ENCODE data around the gene ACTN2. TPM values are rescaled to one million over a fixed set of nuclear protein-coding genes. Genes with fewer than 3 reads are reported as not detected.
"Not testable (repeated sequence)": the region's sequence is repeated elsewhere in the genome, so short reads cannot be mapped to it uniquely, and the experiment has no call there.

The ACTN2 gene
- 1,156 TPM for total RNA-seq

DNA sequence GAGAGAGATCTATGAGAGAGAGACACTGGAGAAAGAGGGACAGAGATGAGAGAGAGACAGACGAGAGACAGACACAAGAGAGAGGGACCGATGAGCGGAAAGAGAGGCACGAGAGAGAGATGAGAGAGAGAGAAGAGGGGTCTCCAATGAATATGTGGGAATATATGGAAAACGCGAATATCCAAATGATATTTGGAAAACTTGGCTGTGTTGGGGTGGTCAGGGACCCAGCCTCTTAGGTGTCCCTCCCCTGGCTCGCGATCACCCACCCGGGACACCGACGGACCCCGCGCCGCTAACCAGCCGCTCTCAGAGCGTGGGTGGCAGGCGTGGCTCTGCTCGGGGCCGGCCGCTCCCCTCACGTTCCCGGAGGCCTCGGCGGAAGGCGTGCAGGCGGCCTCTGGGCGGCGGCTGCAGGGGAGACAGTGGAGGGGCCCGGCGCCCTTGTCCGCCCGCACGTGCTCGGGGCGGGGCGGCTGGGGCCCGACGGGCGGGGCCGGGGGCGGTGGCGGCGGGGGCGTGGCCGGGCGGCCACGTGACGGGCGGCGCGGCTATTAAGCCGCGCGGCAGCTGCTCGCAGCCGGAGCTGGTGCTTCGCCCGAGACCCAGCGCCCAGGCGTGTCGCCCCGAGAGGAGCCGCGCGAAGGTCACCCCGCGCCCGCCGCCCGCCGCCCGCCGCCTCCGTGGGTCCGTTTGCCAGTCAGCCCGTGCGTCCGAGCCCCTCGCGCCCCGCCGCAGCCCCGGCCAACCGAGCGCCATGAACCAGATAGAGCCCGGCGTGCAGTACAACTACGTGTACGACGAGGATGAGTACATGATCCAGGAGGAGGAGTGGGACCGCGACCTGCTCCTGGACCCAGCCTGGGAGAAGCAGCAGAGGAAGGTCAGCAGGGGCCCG is at the start of gene ACTN2:
Gene ACTN2 (plus strand): TSS at position 583 of the 898 bp plus-strand sequence. CDS start 175 bp downstream, at position 758.
- DNase-seq, result peak; percentile 86

DNA sequence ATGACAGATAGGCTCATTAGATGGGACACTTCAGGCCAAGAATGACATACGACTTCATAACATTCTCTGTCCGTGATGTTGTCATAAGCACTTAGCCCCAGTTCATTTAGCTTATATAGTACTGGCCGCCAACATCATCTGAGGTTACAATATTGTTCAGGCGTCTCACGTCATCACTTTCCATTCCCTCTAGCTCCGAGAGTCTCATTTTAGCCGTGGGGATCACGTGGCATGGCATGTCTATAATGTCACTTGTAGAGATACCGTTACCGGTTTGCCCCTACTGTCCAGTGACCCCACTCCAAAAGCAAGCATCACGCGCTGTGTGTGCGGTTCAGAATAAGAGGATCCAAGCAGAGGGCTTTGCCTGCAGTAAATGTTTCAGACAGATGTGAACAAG is 47.4 kb upstream of the ACTN2 start:
- peak; percentile 78 for DNase-seq

DNA sequence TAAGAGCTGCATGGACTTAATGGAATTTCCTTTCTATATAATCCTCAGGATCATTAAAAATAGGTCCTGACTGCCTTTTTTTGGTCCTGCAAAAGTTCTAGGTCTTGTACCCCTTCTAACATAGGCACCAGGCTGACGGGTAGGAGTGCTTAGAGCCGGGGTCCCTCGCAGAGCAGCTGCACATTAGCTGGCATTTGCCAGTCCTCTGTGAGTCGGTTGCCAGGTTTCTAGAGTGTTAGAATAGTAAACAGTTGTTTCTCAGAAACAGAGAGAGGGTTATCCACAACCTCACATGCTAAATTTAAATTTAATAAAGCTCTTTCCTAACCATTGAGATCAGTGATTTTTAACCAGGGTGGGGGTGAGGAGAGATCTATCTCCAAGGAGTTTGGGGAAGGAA is 46.6 kb upstream of the ACTN2 start:
- DNase-seq, result peak; percentile 89

DNA sequence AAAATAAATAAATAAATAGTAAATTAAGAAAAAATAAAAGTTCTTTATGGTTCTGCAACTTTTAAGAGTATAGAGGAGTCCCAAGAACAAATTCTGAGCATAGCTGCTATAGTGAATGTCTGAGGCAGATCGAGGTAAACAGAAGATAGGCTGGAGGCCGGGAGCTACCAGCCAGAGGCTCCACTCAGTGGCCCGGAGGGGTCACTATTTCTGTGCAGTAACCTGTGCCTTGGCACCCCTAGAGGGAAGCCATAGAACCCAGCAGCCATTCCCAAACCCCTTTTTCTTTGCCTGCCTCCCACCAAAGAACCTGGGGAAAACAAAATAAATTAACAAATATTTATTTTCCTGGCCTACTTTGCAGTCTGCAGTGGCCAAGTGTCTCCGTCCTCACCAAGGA is 43.5 kb upstream of the ACTN2 start:
- no peak for DNase-seq

DNA sequence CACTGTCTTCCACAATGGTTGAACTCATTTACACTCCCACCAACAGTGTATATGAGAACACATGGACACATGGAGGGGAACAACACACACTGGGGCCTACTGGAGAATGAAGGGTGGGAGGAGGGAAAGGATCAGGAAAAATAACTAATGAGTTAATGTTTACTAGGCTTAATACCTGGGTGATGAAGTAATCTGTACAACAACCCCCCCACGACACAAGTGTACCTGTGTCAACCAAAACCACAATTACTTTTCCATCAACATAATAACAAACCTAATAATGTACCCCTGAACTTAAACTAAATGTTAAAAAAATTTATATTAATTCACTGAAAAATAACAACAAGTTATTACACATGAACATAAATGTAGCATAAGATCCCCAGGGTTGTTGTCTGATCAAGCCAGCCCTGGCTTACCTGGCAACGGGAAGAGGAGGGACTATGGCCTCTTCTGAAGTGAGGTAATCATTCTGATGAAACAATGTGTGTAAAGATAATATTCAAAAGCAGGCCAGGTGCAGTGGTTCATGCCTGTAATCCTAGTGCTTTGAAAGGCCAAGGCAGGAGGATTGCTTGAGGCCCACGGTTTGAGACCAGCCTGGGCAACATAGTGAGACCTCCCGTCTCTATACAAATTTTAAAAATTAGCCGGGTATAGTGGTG is 41.2 kb upstream of the ACTN2 start:
- DNase-seq, result no peak

DNA sequence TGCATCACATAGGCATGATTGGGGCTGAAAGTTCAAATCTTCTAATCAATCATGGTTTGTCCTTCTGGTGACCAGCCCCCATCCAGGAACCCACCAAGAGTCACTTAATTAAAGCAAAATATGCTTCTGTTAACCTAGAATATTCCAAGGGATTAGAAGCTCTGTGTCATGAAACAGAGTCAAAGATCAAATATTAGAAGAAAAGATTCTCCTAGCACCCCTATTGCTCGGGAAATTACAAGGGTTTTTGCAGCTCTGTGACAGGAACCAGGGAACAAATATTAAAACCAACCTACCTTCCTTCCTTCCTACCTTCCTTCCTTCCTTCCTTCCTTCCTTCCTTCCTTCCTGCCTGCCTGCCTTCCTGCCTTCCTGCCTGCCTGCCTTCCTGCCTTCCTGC is 31.8 kb upstream of the ACTN2 start:
- no peak for DNase-seq

DNA sequence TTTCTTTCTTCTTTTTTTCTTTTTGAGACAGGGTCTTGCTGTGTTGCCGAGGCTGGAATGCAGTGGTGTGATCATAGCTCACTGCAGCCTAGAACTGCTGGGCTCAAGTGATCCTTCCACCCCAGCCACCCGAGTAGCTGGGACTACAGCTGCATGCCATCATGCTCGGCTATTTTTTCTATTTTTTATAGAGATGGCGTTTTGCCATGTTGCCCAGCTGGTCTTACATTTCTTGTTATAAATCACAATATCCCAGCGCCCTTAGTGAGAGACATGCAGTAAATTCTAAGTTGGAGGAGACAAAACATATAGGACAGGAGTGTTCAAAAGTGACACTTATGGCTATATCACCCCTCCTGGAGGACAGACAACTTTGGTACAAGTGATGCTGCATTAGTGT is 31.3 kb upstream of the ACTN2 start:
- DNase-seq, result peak; percentile 83

DNA sequence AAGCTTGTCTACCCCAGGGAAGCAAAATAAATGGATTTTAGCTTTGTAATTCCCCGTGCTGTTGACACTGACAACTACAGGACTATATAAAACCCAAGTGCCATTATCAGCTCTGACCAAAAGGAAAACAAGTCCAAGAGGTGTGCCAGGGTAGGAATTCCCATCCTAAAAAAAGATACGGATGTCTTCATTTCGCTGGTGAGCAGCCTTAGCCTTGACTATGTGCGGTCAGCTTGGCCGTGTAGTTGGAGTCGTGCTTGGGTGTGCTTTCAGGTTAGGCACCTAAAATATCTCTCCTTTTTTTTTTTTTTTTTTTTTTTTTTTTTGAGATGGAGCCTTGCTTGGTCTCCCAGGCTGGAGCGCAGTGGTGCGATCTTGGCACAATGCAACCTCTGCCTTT is 28.9 kb upstream of the ACTN2 start:
- DNase-seq, result no peak

DNA sequence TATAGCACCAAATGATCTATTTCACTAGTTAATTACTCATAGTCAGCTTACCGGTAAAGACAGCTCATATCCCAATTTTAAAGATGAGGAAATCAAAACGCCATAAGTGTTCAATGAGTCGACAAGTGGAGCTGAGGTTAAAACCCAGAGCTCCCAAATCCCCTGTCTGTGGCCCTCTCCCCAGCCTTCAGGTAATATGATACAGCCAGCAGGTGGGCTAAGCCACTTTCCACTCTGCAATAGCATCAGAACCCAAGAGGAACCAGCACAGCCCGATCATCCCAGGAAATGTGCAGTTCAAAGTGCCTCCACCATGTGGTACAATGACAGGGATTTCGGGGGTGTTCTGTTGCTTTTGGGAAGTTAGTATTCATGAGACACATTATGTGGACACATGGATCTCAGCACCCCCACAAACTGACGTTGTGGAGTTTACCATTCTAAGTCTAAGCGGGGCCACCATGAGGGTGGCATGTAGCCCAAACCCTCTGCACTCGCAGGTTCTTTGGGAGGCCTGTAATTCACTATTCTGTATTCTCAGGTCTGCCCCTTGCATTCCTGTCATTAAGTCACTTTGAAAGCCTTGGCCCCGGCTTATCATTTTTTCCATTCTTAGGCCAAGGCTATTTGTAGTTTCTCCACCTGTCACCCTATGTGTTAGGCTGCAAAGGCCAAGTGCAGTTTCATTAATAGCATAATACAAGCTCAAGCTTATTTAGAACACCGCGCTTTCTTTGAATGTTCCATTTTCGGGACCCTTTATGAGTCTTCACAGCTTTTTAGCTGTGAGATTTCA is 26.3 kb upstream of the ACTN2 start:
- DNase-seq, result peak; percentile 72

DNA sequence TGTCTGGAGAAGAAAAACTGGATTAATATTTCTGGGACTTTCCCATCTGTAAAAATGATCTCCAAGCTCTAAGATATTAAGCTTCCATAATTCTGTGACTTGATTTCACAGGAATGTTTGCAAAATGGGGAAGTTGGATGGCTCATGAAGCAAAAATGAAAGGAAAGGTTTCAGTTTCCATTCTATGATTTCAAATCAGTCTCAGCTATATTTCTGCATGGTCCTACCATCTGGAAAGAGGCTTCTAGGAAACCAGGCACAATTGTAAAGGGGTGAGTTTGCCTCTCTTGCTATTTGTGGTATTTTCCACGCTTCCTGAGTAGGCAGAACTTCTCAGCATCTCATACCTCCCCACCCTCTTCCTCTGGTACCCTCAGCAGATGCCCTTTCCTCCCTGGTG is 22.4 kb upstream of the ACTN2 start:
- no peak for DNase-seq

DNA sequence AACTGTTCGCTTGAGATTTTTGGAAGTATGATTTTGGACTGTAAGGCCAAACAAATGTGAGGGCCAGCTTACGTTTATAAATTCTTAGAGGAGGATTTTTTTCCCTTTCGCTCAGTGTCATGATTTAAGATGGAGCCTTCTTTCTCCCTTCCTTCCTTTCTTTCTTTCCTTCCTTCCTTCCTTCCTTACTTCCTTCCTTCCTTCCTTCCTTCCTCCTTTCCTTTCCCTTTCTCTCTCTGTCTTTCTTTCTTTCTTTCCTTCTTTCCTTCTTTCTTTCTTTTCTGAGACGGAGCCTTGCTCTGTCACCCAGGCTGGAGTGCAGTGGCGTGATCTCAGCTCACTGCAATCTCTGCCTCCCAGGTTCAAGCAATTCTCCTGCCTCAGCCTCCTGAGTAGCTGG is 17.4 kb upstream of the ACTN2 start:
- not testable (repeated sequence) for DNase-seq

DNA sequence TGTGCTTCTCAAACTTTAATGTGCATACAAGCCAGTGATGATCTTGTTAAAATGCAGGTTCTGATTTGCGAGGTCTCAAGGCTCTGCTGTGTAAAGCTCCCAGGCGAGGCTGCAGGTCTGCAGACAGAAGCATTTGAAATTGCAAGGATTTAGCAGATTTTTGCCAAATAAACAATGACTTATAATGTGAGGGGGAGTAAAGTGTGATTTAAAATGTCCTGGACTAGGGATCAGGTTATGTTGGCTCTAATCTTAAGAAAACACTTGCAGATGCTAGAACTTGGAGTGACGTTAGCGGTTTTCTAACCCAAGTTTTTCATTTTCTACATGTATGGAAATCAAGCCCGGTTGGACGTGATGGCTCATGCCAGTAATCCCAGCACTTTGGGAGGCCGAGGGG is 16.2 kb upstream of the ACTN2 start:
- no peak for DNase-seq

DNA sequence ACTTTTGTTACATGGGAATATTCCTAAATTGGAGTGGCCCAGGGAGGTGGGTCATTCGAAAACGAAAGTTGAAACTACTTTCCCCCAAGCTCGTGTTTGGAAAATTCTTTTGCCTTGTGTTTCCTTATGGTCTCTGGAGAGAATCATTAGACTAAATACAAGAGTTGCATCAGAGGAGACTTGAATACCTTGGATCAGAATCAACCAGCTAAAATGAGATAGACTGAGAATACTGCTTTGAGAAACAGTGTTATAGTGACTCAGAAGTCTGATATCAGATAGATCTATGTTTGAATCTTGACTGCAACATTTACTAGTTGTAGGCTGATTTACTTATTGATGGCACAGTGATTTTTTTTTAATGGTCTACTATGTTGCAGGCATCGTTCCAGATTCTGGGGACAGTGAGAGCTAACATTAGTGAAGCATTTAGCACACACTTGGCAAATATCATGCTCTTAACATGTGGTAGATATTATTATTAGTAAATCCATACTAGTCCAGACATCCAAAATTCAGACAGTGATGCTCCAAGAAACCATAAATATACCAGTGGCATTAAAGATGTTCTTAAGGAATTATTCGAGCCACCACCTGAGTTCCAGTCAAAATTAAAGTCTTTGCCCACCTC is 12.9 kb upstream of the ACTN2 start:
- DNase-seq, result no peak

DNA sequence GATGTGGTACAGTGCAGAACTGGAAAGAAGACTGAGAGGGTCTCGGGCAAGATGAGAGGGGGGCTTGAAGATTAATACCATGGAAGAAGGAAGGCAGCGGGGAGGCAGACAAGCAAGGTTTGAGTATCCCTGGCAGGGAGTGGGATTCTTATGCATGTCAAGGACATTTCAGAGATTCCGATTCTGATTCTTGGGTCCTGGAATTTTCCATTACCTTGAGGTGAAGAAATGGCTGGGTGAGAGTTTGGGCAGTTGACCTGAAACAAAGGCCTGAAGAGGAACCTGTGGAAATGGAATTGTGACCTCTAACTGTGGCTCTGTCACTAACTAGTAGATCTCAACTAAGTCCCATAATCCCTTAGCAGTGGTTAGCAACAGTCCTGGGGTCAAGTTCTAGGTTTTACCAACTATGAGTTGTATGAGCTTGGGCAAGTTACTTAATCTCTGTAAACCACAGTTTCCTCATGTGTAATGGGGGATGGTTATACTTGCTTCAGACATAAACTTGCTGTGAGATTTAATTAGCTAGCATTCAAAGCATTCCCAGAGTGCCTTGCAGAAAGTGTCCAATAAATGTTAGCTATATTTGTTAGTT is 8.6 kb upstream of the ACTN2 start:
- no peak for DNase-seq

DNA sequence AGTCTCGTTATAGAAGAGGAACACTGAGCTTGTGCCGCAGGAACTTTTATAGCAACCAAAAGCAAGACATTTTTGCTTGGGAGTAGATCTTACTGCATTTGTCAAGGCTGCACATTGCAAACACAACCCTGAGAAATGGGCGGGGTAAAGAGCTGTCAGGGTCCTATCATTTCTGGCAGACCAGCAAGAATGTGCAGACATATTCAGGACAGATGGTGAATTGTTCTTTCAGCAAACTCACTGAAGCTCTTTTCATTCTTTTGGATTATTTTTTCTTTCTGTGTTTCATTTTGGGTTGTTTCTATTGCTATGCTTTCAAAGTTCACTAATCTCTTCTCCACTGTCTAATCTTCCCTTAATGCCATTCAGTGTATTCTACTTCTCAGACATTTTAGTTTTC is 5.1 kb upstream of the ACTN2 start:
- no peak for DNase-seq

DNA sequence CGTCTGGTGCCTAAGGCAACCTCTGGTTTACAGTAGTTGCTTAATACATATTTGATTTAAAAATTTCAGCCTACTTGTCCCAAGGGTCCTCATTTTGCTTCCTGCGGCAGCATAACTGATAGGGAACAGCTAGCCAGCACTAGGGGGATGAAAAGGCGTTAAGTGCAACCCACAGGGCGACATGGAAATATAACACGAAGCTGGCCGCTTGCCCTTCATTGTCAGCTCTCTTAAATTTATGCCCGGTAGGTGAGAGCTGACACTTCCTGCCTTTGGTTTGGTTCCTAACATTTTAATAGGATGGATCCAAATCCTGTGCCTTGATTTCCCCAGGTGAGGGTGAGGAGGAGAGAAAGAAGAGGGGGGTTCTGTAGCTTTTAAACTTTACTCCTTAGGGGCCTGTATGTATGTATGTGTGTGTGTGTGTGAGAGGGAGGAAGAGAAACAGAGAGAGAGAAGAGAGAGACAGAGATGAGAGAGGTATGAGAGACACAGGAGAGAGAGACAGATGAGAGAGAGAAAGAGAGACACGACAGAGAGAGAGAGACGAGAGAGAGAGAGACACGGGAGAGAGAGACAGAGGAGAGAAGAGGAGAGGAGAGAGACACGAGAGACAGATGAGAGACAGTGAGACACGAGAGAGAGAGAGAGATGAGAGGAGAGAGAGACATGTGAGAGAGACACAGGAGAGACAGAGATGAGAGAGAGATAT is 938 bp upstream of the ACTN2 start:
- no peak for DNase-seq

DNA sequence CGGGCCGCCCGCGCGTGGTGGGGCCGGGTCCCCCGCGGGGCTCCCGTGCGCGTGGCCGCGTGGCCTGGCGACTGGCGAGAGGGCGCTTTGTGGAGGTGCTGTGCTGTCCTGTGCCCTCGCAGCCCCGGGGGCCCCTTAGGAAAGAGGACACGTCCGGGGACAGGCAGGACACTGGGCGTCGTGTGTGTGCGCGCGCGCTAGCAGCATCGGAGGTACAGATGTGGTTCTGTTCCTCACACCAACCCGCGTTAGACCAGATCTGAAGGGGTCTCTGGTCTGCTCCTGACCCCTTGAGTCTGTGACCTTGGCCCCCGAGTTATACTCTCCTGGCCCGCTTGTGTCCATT is 489 bp downstream of the ACTN2 start:
- no peak for DNase-seq

DNA sequence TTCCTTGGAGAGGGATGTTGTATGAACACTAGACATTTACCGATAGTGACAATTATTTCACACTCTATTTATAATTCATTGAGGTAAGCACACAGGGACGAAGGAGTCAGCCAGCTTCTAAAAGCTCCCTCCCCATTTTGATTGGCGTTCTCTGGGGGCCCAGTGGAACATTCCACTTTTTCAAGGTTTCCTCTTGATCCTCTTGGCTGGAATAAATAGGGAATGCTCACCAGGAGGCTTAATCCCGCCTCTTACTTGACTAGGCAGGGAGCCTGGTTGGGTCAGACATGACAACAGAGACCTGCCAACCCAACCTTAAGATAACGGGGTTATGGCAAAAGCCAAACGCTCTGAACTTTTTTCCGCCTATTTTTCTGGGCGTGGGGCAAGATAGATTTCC is 974 bp downstream of the ACTN2 start:
- peak; percentile 49 for DNase-seq

DNA sequence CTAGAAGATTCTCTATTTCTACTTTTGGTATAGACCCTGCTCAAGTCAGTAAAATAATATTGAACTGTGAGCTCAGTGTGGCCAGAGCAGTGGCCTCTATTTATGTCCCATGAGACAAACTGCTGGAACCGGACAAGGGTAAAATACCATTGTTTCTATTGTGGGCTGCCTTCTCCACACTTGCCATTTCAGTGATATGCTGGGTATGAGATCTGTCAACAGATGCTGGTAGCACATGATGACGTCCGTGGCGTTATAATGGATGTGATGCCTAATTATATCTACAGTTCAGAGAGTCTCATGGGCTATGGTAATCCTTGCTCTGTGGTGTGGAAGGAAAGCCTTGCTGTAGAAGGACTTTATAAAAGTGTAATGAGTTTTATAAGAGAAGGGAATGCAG is 2.4 kb downstream of the ACTN2 start:
- peak; percentile 77 for DNase-seq

DNA sequence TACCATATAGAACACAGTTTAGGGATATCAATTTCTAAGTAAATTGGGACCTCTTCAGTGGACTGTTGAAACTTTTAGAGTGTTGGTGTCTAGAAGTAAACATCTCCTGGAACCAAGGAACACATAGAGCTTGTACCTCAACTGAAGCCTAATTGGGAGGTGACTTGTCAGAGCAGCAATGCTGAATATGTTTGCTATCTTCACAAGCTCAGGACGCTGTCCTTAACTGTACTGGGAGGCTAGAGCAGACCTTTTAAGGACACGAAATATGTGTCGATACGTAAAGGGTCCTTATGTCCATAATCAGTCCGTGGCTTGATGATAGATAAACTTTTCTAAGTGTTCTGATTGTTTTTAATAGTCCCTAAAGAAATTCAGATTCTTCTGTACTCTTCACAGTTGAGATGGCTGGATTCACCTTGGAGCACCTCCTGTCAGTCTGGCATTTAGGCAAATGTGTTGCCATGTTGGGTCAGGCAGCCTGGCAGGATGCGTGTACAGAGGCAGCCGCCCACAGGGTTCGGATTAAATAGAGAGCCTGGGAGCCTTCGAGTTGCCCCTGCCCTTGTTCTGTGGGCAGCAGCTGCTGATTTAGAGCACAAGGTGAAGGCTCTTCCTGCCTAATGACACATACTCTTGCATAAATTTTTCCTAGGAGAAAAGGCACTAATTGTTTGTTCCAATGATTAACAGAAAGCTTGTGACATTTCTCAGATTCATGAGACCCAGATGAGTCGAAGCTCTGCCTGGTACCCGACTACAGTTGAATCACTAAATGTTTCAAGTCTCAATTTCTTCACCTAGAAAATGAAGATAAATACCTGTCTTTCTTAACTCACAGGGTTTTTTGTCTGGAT is 3.6 kb downstream of the ACTN2 start:
- DNase-seq, result peak; percentile 44

DNA sequence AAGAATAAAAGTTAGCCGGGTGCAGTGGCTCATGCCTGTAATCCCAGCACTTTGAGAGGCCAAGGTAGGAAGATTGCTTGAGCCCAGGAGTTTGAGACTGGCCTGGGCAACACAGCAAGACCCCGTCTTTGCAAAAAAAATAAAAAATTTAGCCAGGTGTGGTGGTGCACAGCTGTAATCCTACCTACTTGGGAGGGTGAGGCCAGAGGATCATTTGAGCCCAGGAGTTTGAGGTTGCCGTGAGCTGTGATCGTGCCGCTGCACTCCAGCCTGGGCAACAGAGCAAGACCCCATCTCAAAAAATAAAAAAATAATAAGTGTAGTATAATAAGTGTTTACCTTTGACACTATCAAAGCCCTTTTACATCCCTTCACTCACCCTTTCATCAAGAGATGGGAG is 5.0 kb downstream of the ACTN2 start:
- no peak for DNase-seq

All from tongue (tissue), 2 donors.